ENCODE results near the gene CADM1.

DNA sequence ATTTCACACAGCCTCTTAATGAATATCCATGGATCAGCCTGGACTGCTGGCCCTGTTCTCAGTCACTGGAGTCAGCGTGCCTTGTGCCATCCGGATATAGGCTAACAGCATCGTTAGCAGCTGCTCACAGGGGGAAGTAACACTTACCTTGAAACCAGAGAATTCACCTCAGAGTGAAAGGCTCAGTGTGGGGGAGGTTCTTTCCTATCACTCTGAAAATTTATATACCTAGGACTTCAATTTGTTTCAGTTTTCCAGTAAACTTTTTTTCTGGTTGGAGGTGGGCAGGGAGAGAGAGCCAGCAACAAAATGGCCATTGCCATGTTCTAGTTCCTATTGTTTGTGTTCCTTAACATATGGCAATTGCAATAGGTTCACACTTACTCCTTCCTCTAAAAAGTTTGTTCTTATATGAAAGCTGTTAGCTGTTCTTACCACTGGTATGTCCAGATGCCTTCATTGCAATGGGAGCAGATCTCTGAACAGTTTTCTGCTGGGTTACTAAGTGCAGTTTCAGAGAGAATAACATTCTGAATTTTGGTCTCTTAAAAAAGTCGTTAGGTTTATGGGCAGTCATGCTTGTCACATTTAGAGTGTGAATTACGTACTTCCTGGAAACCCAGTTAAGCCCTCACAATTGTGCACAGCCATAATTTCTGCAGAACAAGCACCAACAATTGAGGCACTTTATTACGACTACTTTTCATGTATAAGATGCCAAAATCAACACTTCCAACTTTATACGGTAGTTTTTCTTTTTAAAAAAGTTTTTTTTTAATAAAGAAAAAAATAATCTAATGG, 247.6 kb downstream of the CADM1 start:
- no peak for TF ChIP-seq GATA2 (IDR thresholded peaks at IDR 0.05; ENCODE audit: low read depth, low read length)
- TF ChIP-seq GATA3 (IDR thresholded peaks at IDR 0.05; ENCODE audit: low read depth, low read length) = no peak

All from SH-SY5Y (cell line).